Germinal center (tissue), 1 donor: ENCODE measurements around the gene TKT.

Experiments
- DNase-seq: peaks from one replicate; pipeline ENCODE4 v3.0.0; 2012; ENCODE audit warnings: mixed read lengths, low spot score

Gene TKT

GRCh38 chr3:53196575-53197407, 59.0 kb downstream of the TKT start:
- DNase-seq: no peak

- peak; percentile 79 for DNase-seq
Observed at GRCh38 chr3:53195602-53196574, 59.9 kb downstream of the TKT start.

- no peak for DNase-seq
Observed at GRCh38 chr3:53195066-53195450, 60.8 kb downstream of the TKT start.

GRCh38 chr3:53194210-53195065, 61.4 kb downstream of the TKT start:
- DNase-seq: no peak

GRCh38 chr3:53193466-53194209, 62.2 kb downstream of the TKT start:
- DNase-seq: no peak

GRCh38 chr3:53192608-53193007, 63.2 kb downstream of the TKT start:
- DNase-seq: peak; percentile 62

GRCh38 chr3:53191836-53192480, 63.9 kb downstream of the TKT start:
- no peak for DNase-seq

GRCh38 chr3:53190659-53191058, 65.2 kb downstream of the TKT start:
- no peak for DNase-seq

- DNase-seq: no peak
Observed at GRCh38 chr3:53189276-53189675, 66.5 kb downstream of the TKT start.

GRCh38 chr3:53188720-53189119, 67.1 kb downstream of the TKT start:
- DNase-seq: no peak

GRCh38 chr3:53188136-53188685, 67.6 kb downstream of the TKT start:
- no peak for DNase-seq

- no peak for DNase-seq
Observed at GRCh38 chr3:53187430-53187829, 68.4 kb downstream of the TKT start.

GRCh38 chr3:53186726-53187125, 69.1 kb downstream of the TKT start:
- DNase-seq: no peak

GRCh38 chr3:53185761-53186465, 69.9 kb downstream of the TKT start:
- no peak for DNase-seq

GRCh38 chr3:53184701-53185100, 71.1 kb downstream of the TKT start:
- no peak for DNase-seq

GRCh38 chr3:53183514-53183913, 72.3 kb downstream of the TKT start:
- no peak for DNase-seq

- DNase-seq: no peak
Observed at GRCh38 chr3:53182764-53183355, 73.0 kb downstream of the TKT start.

GRCh38 chr3:53181528-53181927, 74.3 kb downstream of the TKT start:
- DNase-seq: no peak

- DNase-seq: no peak
Observed at GRCh38 chr3:53181024-53181371, 74.8 kb downstream of the TKT start.
